GM12892 (cell line): ENCODE results near the gene CAV2.

Experiments used
- POLR2A ChIP-seq: IDR thresholded peaks from 2 replicates; pipeline ENCODE4 v1.6.1; 2011; ENCODE audit warnings: low read depth, low read length, control low read depth
- POLR2AphosphoS5 ChIP-seq: IDR thresholded peaks from 2 replicates; pipeline ENCODE4 v1.6.1; 2011; ENCODE audit warnings: low read depth, low read length, control low read depth
- TAF1 ChIP-seq: IDR thresholded peaks from 2 replicates; pipeline ENCODE4 v1.6.1; 2011; ENCODE audit warnings: low read depth, mild to moderate bottlenecking, control low read depth, low read length, borderline replicate concordance

DNA sequence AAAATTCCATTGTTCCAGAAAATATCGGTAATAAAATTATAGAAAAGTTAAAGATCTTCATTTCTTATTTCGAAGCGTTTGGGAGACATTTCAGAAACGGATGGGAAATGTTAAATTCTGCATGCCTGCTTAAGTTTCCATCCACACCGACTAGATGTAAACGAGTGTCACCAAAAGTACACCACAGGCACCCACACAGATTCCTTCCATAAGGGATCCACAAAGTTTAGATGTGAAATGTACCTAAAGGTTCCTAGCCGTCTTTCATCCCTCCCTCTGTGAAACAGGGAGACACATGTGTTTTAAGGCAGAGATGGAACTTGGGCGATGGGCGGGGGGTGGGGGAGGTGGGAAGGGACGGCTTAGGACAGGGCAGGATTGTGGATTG is 24.7 kb downstream of the CAV2 start:
- TF ChIP-seq POLR2A: no peak
- TF ChIP-seq TAF1: no peak
- TF ChIP-seq POLR2AphosphoS5: no peak
